Measurements from ENCODE around the gene APEH.

The APEH gene

DNA sequence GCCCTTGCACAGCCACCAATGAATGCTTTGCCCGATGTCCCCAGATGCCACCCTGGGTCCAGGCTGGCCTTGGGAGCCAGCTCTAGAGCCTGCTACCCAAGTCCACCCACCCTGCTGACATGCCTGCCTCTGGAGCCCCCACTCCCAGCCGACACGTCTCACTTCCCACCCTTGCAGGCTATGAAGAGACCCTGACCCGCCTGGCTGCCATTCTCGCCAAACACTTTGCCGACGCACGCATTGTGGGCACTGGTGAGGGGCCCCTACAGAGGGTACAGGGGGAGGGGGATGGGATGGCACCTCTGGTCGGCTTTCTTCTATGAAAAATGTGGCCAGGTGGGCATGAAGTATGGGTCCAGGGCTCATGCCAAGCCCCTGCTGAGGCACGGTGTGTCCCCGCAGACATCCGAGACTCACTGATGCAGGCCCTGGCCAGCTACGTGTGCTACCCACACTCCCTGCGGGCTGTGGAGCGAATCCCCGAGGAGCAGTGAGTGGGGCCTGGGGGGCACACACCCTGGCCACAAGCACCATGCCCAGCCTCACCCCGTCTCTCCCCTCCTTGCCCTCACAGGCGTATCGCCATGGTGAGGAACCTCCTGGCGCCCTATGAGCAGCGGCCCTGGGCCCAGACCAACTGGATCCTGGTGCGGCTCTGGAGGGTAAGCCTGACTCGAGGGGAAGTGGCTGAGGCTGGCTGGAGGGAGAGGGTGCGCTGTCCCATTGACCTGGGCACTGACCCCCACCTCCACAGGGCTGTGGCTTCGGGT, 39.4 kb downstream of the APEH start:
- no peak for DNase-seq (ENCODE audit: low read depth in 2 of 2)

DNA sequence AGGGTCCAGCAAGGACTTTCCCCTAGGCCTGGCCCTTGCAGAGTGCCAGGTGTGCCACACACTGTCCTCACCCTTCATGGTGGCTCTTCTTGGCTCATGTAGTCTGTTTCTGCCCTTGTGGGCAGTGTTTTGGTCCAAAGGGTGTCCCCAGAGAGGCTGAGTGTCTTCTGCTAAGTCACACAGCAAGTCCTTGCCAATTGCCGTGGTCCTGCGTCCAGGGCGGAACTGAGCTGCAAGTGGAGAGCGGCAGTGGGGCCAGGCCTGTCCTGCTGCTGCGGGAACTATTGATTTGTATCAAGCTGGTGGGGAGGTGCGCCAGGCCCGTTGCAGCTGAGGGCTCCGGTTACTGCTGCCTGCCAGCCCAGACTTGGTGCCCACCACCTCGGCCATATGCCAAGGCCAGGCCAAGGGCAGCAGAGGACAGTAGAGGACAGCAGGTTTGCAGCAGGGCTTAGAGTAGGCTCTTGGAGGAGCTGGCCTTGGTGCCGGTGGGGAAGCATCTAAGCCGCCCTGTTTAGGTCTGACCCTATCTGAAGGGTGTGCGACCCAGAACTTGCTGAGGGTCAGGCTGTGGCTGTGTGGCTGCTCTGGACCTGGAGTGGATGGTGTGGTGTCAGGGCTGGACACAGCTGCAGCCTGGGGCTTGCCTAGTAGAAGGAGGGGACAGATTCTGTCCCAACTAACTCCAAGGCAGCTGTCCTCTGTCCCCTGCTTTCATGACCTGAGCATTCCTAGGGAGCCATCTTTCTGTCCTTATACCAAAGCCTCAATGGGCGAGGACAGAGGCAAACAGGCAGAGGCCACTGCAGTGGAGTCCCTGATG, 40.8 kb downstream of the APEH start:
- DNase-seq (ENCODE audit: low read depth in 2 of 2), result no peak

- no peak for DNase-seq (ENCODE audit: low read depth in 2 of 2)
These were observed 41.5 kb downstream of the APEH start for GRCh38 chr3:49715611-49716121.

GRCh38 chr3:49716169-49716568, 42.0 kb downstream of the APEH start:
- DNase-seq (ENCODE audit: low read depth in 2 of 2), result no peak

DNA sequence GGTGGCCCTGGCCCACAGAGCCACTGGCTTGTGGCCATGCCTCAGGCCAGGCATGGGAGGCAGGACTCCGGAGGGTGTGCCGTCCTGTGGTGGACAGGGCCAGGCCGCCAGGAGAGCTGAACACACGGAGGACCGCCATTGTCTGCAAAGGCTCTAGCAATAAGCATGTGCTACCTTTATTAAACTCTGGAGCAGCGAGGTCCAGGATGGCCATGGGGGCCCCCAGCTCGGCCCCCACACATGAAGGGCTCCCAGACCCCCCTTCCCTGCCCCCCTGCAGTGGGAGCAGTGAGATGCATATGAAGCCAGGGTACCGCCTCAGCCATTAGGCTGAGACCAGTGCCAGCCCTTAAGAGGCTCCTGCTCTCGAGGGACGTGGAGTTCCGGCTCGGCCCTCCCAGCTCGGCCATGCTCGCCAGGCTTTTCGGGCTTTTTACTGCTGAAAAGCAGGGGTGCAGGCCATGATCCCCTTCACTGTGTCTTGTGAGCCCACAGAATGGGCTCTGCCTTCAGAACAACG, 42.6 kb downstream of the APEH start:
- DNase-seq (ENCODE audit: low read depth in 2 of 2), result no peak

DNA sequence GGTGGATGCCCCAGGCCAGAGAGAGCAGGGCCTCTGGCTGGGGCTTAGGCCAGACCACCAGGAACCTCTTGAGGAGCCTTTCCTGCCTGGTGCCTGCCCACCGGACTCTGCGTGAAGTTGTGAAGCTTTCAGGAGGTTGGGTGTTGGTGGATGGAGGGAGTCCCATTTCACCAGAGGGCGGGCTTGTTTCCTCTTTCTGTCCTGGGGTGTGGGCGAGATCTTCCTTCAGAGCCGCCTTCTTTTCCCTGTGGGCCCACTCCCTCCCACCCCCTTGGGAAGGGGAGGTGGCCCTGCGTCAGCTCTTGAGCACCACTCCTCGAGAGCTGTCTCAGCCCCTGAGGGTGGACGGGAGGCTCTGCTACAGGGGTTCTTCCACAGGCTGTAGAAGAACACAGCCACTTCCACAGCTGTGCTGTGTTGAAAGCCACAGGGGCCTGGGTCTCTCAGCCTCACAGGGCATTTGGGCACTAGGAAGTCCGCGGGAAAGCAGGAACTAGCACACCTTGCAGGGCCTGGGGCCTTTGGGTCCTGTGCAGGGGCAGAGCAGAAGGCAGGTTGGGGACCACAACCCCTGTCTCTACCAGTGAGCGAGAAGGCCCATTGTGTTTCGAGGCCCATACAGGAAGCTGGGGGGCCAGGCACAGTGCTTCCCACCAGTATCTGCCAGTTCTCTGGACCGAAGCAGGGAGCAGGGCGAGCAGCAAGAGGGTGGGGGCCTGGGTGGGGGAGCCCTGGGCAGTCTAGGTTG, 43.2 kb downstream of the APEH start:
- DNase-seq (ENCODE audit: low read depth in 2 of 2), result no peak

DNA sequence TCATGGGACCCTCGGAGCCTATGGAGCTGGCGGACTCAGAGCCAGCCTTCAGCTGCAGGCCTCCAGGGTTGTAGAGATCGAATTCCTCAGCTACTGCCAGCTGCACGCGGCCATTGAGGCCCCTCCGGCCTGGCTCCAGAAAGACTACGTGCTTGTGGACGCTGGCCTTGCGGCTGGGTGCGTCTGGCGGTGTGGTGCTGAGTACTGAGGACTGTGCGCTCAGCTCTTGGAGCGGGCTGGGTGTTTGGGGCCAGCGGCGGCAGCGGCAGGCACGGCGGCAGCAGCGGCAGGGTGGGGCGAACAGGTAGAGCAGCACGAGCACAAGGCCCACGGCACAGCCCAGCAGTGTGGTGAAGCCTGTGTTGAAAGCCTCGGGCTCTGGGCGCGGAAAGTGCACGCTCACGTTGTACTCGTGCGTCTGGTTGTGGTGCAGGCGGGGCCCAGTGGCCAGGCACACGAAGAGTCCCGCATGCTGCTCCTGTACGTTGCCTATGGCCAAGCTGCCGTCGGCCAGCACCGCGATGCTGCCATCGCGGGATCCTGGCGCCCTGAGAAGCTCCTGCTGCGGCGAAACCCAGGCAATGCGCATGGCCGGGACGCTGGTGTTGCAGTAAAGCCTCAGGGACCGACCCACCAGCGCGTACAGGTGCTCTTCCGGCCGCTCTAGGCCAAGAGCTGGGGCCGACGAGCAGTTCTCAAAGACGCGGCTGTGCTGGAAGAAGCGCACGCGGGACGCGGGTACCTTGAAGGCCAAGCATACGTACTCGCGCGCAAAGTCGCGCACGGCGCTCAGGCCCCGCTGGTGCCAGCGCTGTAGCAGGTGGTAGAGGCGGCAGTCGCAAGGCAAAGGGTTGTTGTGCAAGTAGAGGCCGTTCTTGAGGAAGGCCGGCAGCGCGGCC, 44.1 kb downstream of the APEH start:
- DNase-seq (ENCODE audit: low read depth in 2 of 2), result no peak

GRCh38 chr3:49718858-49719213, 44.7 kb downstream of the APEH start:
- no peak for DNase-seq (ENCODE audit: low read depth in 2 of 2)

GRCh38 chr3:49719214-49719884, 45.2 kb downstream of the APEH start, which contains the start of gene AMIGO3:
AMIGO3 (minus strand) TSS chr3:49719684; CDS start chr3:49719465, 219 bp downstream.
- DNase-seq (ENCODE audit: low read depth in 2 of 2), result peak; percentile 77 to 84

DNA sequence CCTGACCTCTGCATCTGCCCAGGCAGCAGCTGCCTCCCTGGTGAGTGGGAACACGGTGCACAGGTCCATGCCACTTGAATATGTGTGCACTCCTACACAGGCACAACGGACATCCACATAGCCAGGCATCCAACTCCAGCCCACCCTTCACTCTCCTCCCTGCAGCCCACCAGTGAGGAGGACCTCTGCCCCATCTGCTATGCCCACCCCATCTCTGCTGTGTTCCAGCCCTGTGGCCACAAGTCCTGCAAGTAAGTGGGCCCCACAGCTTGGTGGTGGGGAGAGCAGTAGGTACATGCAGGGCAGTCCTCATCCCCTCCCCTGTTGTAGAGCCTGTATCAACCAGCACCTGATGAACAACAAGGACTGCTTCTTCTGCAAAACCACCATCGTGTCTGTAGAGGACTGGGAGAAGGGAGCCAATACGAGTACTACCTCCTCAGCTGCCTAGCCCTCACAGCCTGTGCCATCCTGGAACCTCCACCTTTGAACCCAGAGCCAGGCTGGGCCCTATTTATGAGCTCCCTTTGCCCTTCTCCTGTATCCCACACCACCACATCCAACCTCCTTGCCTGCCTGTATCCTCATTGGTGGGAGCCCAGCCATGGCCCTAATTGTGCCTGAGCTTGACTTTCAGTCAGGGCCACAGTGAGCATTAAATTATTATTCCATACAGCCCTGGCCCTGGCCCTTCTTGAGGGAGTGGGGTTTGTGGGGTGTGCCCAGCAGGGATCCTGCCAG, 46.9 kb downstream of the APEH start:
- DNase-seq (ENCODE audit: low read depth in 2 of 2), result no peak

GRCh38 chr3:49721596-49721895, 47.4 kb downstream of the APEH start:
- DNase-seq (ENCODE audit: low read depth in 2 of 2), result no peak

DNA sequence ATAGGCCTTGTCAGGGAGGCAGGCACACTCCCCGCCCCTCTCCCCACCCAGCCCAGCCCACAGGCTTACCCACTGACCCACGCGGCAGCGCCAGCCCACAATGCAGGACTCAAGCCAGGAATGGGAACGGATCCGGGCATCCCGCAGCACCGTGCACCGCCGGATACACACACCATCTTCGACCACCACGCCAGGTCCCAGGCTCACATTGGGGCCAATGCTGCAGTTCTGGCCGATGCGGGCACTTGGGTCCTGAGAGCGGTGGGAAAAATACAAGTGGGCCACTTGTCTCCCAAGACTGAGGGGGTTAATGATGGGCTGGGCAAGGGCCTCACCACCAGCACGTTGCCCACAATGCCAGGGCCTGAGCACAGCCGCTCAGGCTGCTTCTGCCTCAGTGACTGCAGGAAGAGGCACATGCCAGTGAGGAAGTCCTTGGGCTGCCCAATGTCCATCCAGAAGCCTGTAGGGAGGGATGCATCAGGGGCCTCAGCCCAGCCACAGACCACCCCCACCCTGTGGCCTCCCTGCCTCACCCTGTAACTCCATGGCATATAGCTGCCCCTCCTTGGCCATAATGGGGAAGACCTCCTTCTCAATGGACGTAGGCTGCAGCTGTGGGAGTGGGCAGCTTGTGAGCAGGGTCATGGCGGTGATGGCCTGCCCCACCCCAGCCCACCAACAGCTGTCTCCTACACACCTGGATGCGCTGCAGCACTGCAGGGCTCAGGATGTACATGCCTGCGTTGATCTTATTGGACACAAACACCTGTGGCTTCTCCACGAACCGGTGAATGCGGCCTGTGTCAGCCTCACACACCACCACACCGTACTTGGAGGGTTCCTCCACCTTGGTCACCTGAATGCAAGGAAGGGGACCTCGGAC, 48.0 kb downstream of the APEH start:
- DNase-seq (ENCODE audit: low read depth in 2 of 2), result no peak

DNA sequence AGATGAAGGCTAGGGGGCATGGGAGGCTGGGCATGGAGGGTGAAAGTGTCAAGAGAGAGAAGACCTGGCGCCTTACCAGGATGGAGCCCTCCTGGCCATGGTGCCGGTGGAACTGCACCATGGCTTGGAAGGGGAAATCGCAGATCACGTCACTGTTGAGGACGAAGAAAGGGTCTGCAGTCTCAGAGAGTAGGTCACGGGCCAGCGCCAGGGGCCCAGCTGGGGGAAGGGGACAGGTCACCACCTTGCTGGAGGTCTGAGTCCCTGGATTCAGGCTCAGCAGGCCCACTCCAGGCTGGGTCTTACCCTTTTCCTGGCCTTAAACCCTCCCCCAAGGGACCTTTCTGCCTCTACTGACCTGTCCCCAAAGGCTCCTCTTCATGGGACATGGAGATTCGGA, 48.7 kb downstream of the APEH start:
- no peak for DNase-seq (ENCODE audit: low read depth in 2 of 2)

DNA sequence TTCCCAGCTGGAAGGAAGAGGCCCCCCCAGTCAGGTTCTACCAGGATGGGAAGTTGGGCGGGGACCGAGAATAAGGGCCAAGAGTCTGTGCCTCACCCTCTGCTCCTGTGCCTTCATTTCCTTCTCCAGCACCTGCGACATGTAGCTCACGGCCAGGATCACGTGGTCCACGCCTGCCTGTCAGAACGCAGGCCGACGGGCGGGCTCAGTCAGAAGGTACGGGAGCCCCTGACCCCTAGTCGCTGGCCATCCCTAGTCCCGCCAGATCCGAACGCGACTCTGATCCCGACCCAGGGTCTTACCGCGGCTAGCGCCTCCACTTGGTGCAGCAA, 49.1 kb downstream of the APEH start:
- no peak for DNase-seq (ENCODE audit: low read depth in 2 of 2)

- DNase-seq (ENCODE audit: low read depth in 2 of 2), result peak; percentile 78 to 83
These were observed 49.7 kb downstream of the APEH start, which contains the start of gene GMPPB for GRCh38 chr3:49723628-49724551. GMPPB (minus strand) TSS chr3:49723951; CDS start chr3:49723726, 225 bp downstream.

DNA sequence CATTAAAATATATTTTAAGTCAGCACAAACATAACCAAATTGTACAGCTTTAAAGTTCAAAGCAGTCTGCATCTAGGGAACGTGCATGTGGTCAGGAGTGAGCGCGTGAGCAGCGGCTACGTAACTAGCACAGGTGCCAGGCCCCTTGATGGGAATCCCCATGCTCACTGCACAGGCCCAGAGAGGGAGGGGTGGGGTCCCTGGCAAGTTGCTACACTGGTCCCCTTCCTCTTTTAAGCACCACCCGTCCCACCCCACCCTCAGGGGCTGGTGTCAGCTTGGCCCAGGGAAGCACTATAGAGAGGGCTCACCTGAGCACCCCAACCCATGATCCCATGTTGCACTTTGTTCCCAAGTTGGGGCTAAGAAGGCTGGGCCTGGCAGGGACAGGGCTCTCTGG, 50.4 kb downstream of the APEH start:
- no peak for DNase-seq (ENCODE audit: low read depth in 2 of 2)

DNA sequence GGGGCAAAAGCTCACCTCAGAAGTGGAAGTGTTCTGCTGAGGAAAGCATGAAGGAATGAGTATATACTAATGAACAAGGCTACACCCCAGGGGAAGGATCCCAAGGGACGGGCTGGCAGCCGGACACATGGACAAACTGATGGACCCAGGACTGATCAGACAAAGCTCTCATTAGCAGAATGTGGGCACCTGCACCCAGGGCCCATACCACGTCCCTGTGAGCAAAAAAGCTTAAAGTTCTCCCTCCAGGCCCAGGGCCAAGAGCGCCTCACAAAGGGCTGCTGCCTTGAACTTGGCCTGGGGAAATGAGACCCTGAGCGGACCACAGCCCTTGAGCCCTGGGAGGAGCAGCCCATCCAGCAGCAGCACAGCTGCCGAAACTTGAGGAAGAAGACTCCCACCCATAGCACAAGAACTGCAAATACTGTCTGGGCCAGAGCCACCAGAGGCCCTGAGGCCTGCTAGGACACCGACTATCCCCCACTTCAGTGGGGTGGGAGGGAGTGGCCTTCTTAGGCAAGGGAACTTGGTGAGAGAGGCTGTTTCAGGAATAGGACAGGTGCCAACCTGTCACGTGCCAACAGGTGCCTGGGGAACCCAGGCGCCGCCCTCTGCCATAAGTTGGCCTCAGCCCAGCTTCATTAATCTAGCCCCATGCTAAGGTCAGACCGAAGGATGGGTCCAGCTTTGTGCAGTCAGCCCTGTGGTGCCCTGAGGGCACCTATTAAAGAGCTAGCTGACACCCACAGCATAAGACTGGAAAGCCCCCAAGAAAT, 51.9 kb downstream of the APEH start:
- DNase-seq (ENCODE audit: low read depth in 2 of 2), result no peak

Data from stimulated activated CD8-positive, alpha-beta memory T cell treated with anti-CD3 and anti-CD28 coated beads, Interleukin-2, amount 100 ng/mL, for 1 hour (primary cell).